CD4-positive, alpha-beta T cell treated with Interleukin-6 at 100 ng/mL for 8 hours (primary cell): Measurements from ENCODE around the gene DAB1.

Experiments
- DNase-seq: peaks from one replicate; pipeline ENCODE4 v3.0.0-alpha.2; 2020; ENCODE audit warnings: mixed read lengths, low spot score

The DAB1 gene

DNA sequence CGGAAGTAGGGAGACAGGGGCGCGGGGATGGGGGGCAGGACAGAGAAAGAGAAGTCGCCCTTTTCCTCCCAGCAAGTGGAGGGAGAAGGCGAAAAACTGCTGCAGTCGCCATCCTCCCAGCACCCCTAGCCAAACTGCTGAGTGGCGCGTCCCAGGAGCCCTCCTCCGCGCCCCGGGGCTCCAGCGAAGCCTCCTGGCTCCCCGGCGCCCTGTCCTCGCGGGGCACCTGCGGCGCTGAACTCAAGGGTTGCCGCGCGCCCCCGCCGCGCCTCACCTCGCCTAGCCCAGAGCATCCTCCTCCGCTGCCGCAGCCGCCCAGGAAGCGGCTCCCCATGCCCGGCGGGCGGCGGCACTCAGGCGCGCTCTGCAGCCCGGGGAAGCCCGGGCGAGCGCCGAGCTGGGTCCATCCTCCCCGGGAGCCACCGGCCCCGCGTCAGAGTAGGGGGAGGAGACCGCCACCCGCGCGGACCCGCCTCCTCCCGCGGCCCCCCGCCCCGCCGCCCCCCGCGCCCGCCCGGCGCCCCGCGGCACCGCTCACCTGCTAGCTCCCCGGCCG lies at the start of gene DAB1:
Gene DAB1, minus strand, starts transcription at position 405 of the 556 bp plus-strand sequence. CDS start 133,030 bp downstream, outside the sequence.
- no peak for DNase-seq

DNA sequence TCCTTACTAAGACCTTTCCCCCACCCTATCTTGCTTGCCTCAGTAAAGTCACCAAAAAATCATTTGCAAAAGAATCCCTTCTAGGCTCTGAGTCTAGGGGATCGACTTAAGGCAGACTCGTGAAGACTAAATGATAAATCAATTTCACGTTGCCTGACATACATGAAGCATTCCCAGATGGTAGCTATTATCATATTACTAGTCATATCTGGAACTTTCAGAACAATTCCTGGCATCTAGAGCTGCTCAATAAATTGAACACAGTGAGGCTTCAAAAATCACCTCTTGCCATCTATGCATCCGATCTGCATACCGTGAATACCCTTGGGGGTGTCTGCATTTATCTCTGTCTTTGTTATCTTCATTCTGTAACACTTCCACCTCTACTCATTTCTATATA lies 49.6 kb upstream of the DAB1 start:
- DNase-seq, result no peak

GRCh38 chr1:57471995-57472394 lies 48.1 kb upstream of the DAB1 start:
- DNase-seq, result no peak

DNA sequence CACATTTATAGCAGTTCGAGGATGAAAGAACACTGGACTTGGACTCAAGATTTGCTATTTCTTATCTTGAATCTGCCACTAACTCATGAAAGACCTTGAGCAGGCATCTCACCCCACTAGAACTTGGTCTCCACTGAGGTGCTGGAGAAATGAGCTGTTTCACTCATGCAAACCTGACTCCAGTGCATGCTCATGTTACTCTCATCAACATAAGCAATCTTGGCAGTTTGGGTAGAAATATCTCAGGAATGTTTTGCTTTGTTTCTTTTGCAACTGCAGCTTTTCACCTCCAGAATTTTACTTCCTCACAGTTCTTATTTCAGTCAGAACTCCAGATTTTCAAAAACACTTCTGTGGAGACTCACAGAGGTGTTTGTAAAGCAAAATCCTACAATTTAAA lies 46.2 kb upstream of the DAB1 start:
- no peak for DNase-seq

DNA sequence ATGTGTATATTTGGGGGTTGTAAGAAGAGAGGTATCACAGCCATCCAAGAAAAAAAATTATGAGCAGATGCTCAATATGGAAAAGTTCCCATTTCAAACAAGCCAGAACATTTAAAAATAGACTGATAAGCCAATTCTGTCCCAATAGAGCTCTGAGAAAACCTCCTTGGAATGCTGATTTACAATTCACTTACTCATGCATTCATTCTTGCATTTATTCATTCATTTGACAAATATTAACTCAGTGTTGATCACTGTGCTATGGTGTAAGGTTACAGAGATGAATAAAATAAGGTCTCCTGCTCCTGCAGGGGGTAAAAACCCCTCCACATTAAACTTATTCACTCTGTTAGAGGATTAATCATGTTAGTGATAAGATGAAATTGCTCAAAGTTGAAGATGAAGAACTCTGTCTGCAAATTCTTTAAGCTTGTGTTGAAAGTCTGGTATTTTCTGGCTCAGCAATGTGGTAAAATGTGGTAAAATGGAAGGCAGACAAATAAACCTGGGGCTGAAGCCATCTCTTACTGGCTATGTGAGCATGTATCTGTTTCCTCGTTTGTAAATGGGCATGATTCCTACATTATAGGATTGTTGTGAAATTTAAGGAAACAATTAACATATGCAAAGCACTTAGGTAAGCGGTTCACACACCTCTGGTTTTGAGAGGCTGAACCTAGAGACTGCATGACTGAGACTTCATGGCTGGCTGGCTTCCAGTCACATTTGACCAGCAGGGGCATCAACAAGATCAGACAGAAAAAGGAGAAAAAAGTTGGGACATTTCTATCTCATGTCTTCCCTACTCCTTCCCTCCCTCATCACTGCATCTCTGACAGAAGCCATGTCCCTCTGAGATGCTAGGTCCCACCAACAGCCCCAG lies 45.0 kb upstream of the DAB1 start:
- DNase-seq, result no peak

- no peak for DNase-seq
These were observed 44.0 kb upstream of the DAB1 start for GRCh38 chr1:57467830-57468229.

DNA sequence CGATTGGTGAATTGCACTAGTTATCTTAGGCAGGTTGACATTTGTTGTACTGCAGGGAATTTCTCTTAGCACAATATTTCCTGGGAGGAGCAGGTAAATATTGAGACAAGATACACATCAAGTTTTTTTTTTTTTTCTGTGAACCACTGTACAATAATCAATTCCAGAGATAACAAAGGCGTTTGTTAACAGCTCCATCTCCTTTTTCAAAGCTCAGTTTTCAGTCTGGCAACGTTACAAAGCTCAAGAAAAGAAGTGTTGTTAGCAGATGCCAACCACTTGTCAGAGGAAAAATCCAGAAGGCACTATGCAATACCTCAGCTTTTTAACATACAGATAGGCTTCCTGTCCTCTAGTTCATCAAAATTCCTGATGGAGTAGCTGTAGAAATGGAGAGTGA lies 40.9 kb upstream of the DAB1 start:
- no peak for DNase-seq

- DNase-seq, result no peak
These were observed 39.5 kb upstream of the DAB1 start for GRCh38 chr1:57463343-57463742.

GRCh38 chr1:57461405-57461804 lies 37.5 kb upstream of the DAB1 start:
- DNase-seq, result no peak

GRCh38 chr1:57451516-57451915 lies 27.7 kb upstream of the DAB1 start:
- no peak for DNase-seq

GRCh38 chr1:57450981-57451380 lies 27.1 kb upstream of the DAB1 start:
- DNase-seq, result no peak

DNA sequence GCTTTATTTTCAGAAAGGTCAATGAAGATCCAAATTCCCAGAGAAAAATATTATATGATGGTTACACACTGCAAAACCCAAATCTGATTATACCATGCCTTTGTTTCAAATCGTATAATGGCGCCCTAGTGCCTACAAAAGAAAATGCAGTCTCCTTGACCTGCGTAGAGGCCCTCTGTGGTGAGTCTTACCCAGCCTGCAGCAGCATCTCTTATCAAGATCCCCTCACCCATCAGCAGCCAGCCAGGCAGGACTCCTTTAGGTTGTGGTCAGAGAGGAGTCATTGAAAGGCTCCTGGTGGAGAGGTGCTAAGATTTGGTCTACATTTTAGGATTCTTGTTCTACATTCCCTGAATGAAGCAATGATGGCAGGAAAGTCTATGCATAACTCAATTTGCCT lies 23.7 kb upstream of the DAB1 start:
- DNase-seq, result no peak

GRCh38 chr1:57443004-57443403 lies 19.1 kb upstream of the DAB1 start:
- no peak for DNase-seq

DNA sequence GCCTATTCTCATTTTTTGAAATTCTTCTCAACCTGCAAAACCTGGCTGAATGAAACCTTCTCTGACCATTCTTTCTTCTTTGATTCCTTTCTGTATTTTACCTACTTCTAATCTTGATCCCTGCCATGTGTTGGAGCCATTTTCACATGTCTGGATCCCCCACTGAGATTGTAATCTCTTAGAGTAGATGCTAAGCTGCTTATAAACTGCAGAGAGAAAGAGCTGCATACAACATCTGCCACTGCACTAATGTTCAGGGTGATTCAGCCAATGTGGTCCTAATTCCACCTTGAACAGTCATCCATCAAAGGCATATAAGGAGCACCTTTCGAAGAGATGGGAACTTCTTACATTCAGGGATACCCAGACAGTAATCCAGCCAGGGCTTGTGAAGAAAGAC lies 16.2 kb upstream of the DAB1 start:
- DNase-seq, result no peak

GRCh38 chr1:57431400-57431799 lies 7.5 kb upstream of the DAB1 start:
- DNase-seq, result no peak

- DNase-seq, result no peak
These were observed 569 bp upstream of the DAB1 start for GRCh38 chr1:57424231-57425027.

DNA sequence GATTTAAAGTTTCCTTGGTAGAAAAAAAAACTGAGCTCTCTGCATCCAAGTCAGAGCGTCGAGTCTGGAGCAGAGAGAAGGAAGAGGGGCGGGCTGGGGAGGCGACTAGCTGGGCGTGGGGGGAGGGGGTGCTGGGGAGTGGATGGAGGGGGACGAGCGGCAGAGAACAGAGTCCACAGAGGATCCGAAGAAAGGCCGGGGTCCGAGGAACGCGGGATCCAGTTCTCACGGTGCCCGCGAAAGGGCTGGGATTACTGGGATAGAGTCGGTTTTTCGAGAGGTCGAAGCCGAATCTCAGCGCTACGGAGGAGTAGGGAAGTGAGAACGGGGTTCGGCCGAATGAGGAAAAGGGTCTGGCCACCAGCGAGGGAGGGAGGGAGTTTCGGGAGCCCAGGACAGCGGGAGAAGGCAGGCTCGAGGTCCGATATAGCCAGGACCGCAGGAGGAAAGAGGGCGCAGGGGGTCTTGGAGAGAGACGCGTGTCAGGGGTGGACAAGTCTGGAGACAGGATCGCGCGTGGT lies 665 bp downstream of the DAB1 start:
- no peak for DNase-seq

DNA sequence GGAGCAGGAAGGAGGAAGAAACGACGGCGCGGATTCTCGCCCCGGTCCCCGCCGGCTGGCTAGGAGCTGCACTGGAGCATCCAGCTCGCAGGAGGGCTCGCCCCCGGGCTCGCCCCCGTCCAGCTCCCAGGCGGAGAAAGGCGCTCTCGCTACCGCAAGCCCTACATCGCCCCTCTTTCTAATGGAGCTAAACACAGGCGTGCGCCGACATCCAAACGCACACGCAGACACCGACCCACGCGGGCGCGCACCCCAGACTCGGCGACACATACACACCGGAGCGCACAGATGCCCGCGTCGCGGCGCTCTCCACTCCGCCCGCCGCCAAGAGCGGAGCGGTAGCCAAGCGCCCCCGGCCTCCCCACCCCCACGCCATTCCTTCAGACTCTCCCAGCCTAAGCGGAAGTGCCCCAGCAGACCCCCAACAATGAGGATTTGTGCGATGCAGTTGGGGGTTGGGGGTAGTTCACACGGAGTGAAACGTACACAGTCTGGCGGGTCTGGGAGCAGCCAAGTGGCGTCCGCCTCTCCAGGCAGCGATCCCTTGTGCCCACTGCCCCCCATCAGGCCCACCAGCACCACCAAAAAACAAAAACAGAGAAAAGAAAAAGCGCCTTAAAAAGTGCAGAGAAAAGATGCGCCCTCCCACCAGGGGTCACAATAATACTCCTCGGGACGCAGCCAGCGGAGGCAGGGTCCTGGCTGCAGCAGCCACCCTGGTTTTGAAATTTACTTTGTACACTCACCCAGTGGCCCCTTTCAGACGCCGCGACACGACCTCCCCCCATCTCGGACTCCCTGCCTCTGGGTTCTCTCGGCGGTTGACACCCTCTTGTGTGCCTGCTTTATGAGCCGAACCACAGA lies 1.4 kb downstream of the DAB1 start:
- DNase-seq, result no peak

DNA sequence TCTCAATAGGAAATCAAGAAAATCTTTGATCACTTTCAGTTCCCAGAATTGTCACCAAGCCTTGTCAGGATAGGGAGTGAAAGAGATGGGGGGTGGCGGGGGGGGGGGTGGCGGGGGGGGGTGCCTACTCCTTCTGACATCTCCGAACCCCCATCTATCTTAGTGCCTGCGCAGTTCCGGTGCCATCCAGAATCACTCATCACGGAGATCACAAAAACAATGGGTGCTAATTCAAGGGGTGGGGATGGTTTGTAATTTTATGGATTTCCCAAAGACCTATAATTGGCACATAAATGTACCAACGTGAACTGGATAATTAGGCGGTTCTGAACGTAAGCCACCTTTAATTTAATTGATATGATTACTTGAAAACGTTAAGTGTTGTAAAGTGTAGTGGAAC lies 2.1 kb downstream of the DAB1 start:
- no peak for DNase-seq

GRCh38 chr1:57420981-57421785 lies 2.7 kb downstream of the DAB1 start:
- DNase-seq, result no peak

GRCh38 chr1:57418971-57419370 lies 4.9 kb downstream of the DAB1 start:
- no peak for DNase-seq
